GM21619 (cell line): ENCODE measurements around the gene SLC39A5.
"Not testable (repeated sequence)": the region's sequence is repeated elsewhere in the genome, so short reads cannot be mapped to it uniquely, and the experiment has no call there.

Experiments
- ATAC-seq: cut with Tn5 transposase; IDR thresholded peaks from one replicate; pipeline ENCODE4 v1.9.1; 2021; ENCODE audit not compliant: unreplicated experiment

The SLC39A5 gene

GRCh38 chr12:56243731-56244181 is 13.9 kb downstream of the SLC39A5 start:
- no peak for ATAC-seq

- no peak for ATAC-seq
These were observed 14.6 kb downstream of the SLC39A5 start for GRCh38 chr12:56244494-56244893.

- no peak for ATAC-seq
These were observed 18.1 kb downstream of the SLC39A5 start for GRCh38 chr12:56247923-56248322.

GRCh38 chr12:56248711-56249110 is 18.9 kb downstream of the SLC39A5 start:
- ATAC-seq, result no peak

- ATAC-seq, result no peak
These were observed 22.8 kb downstream of the SLC39A5 start for GRCh38 chr12:56252649-56253048.

- ATAC-seq, result no peak
These were observed 23.2 kb downstream of the SLC39A5 start for GRCh38 chr12:56253091-56253490.

GRCh38 chr12:56255671-56256070 is 25.8 kb downstream of the SLC39A5 start:
- no peak for ATAC-seq

GRCh38 chr12:56256326-56256960 is 26.6 kb downstream of the SLC39A5 start:
- no peak for ATAC-seq

GRCh38 chr12:56257071-56257470 is 27.2 kb downstream of the SLC39A5 start:
- ATAC-seq, result no peak

GRCh38 chr12:56257491-56258067 is 27.7 kb downstream of the SLC39A5 start:
- ATAC-seq, result peak; percentile 10

- peak; percentile 87 for ATAC-seq
These were observed 28.4 kb downstream of the SLC39A5 start, which contains the start of gene ANKRD52 for GRCh38 chr12:56258068-56258819. Gene ANKRD52, minus strand, starts transcription at chr12:56258384. Its CDS starts 115 bp downstream, at chr12:56258269.

GRCh38 chr12:56258820-56259183 is 29.0 kb downstream of the SLC39A5 start:
- ATAC-seq, result no peak

- ATAC-seq, result no peak
These were observed 30.5 kb downstream of the SLC39A5 start for GRCh38 chr12:56260380-56260779.

GRCh38 chr12:56260921-56261320 is 31.1 kb downstream of the SLC39A5 start:
- no peak for ATAC-seq

GRCh38 chr12:56261503-56262232 is 31.8 kb downstream of the SLC39A5 start:
- ATAC-seq, result no peak

- not testable (repeated sequence) for ATAC-seq
These were observed 33.1 kb downstream of the SLC39A5 start for GRCh38 chr12:56262955-56263354.

GRCh38 chr12:56266068-56266692 is 36.3 kb downstream of the SLC39A5 start:
- not testable (repeated sequence) for ATAC-seq

- peak; percentile 84 for ATAC-seq
These were observed 37.0 kb downstream of the SLC39A5 start, which contains the start of gene COQ10A for GRCh38 chr12:56266693-56267442. Gene COQ10A, plus strand, starts transcription at chr12:56266942. Its CDS starts 177 bp downstream, at chr12:56267119.

GRCh38 chr12:56267443-56268071 is 37.7 kb downstream of the SLC39A5 start:
- peak; percentile 6 for ATAC-seq

- no peak for ATAC-seq
These were observed 41.2 kb downstream of the SLC39A5 start for GRCh38 chr12:56271031-56271430.
